Activated CD8-positive, alpha-beta memory T cell treated with anti-CD3 and anti-CD28 coated beads for 4 hours (primary cell): ENCODE measurements around the gene MAGI1.
"Not testable (repeated sequence)": the region's sequence is repeated elsewhere in the genome, so short reads cannot be mapped to it uniquely, and the experiment has no call there.

ENCODE experiments used
- DNase-seq, 2 donors: peaks; one replicate each; pipeline ENCODE4 v3.0.0-alpha.2; 2020; ENCODE audit warnings: low read depth in 2 of 2

Gene MAGI1

DNA sequence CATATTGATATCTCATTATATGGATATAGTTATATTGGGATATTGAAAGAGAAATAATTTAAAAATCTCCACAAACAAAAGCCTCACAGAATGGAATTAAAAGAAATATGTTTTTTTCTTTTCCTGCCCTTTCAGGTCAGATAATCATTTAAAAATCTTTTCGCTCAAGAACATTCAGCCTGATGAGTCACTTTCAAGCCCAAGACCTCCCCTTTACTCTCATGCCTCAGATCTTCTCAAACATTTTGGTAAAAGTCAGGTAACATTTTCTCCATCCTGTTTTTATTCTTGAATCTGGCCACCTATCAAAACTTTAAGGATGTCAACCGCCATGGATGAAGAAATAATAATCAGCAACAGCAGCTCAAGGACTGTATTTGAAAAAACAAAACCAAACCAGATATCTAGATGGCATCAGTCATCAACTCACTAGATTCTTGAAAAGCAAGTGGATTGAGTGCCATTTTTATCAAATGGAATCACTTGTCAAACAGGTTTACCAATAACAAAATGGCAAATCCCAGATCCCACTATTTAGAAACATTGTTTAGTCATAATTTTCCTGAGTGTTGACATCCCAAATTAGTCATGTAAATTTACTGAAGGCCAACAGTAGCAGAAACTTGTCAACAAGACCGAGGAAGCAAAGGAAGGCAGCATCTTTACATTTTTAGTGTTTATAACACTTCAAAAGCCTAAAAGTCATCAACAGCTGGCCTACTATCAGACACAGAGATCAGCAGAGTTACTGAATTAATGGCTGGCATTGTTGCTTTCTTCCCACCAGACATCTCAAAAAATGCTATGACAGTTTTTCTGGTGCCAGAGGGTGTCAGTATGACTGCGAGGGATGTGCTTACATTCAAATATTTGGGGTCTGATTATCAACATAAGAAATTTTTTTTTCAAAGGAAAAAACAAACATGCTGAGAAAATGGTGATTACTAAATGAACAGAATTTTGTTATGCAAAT is 444.7 kb downstream of the MAGI1 start:
- no peak for DNase-seq

DNA sequence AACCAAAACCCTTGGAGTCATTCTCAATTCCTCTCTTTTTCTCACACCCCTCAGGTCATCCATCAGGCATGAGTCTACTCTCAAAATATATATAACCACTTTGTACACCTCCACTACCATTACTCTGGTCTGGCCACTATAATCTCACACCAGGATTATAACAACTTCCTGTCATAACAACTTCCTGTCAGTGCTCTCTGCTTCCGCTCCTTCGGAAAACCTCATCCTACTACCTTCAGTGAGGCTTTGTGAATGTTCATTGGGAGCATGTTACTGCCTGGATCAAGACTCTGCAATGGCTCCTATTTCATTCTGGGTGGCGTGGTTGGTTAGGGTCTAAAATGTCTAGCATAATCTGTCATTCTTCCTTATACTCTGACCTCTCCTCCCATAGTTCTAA is 447.4 kb downstream of the MAGI1 start:
- DNase-seq: no peak

DNA sequence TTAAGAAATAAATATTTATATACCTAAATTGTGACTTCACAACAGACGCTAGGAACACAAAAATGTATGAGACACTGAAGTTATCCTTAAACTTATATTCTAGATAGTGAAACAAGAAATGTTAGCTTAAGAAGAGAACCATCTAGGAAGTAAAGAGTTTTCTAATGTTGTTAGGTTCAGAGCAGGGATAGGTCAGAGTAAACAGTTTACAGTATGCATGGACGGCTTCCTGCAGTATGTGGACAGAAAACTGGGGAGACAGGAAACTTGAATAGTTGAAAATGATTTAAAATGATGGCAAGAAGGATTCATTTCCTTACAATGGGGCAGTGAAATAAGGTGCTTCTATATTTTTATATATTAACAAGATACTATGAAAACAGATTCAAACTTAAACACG is 449.8 kb downstream of the MAGI1 start:
- no peak for DNase-seq

DNA sequence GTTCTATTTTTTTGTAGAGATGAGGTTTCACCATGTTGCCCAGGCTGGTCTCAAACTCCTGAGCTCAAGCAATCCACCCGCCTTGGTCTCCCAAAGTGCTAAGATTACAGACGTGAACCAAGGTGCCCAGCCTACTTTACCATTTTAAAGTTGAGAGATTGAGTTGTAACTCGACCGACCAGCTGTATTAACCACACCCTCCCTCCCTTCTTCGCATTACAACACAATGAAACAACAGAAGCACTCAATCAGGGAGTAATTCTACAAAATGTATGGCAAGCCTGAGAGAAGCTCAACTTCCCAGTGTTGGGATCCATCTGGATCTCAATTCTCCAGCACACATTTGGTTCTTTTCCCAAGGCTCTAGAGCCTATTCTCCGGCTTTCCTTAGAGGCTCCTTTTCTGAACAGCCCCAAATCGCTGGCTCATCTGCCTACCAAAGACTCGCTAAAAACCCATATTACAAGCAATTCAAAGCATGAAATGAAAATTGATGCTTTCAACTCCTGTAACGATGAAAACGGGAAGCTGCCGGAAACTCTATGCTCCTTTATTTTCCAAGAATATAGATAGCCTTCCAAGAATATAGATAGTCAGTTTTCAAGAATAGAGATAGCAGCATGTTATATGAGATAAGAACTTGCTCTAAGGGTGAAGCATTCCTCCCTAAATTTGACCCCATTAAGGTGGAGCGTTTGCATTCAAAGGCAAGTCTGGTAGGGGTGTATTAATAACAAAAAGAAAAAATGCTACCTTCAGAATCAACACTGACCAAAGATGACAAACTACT is 450.9 kb downstream of the MAGI1 start:
- no peak for DNase-seq

DNA sequence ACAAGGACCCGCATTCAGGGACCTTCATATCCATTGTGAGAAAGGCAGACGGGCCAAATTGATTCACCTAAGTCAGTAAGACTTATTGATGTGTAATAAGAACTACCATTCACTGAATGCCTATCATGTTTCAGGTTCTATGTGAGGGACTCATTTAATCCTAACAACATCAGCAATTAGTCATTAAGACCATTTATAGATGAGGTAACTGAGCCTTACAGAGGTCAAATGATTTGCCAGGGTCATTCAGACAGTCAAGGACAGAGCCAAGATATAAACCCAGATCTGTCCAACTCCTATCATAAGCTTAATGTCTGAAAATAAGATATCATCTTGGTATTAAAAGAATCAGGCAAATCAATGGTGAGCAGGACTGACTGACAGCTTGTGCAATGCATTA is 453.8 kb downstream of the MAGI1 start:
- no peak for DNase-seq

DNA sequence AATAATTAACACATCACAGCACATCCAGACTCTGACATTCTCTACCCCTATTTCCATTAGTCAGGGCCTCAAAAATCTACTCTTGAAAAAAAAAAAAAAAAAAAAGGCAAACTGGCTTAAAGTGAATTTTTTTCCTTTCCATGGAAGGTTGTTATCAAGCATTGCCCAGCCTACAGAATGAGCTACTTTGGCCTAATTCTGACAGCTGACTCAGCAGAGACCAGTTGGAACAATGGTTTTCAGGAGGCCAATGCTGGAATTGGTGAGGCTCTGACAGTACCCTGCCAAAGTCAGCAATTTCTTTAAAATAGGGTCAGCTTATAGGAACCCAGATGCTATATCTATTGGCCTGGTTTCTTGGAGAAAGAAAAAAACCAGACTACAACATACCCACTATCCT is 454.7 kb downstream of the MAGI1 start:
- no peak for DNase-seq

DNA sequence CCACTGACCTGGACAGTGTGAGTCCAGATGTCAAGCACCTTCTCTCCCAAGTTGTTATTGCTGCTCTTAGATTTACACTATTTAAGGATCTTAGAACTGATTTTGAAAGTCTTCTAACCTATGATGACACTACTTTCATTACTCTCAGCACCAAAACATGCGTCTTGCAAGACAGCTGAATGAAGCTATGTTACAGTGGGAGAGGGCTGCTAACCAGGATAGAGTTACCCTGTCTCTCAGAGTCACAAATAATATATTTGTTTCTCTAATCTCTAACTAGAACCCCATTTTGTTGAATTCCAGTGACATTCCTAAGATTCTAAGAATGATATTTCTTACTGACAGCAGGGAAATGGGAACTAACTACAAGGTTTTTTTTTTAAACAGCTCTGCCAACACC is 455.5 kb downstream of the MAGI1 start:
- no peak for DNase-seq

DNA sequence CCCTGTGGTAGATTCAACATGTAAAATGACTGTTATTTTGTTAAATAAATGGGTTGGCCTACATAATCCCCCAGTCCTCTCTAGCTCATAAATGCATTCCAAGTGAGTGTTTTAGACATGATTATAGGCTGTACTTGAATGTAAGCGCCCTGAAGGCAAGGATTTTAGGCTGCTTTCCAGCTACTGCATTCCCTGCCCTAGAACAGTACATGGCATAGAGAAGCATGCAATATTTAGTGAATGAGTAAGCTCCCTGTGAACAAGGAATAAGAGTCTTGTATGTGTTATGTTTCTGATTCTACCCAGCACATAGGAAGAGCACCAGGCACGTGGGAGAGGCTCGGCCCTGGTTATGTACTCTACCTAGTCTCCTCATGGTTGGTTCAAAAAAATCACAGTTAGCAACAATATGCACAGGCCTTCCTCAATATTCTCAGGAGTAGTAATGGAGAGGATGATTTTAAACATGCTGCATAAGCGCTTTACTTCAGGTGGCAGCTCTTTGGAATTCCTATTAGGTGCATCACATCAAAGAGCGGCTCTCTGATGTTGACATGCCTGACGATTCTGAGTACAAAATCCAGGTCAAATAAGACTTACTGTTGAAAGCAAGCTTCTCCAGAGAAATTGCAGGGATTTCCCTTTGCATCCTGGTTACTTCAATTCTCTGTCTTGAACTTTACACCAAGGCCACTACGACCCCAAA is 456.6 kb downstream of the MAGI1 start:
- DNase-seq: no peak

DNA sequence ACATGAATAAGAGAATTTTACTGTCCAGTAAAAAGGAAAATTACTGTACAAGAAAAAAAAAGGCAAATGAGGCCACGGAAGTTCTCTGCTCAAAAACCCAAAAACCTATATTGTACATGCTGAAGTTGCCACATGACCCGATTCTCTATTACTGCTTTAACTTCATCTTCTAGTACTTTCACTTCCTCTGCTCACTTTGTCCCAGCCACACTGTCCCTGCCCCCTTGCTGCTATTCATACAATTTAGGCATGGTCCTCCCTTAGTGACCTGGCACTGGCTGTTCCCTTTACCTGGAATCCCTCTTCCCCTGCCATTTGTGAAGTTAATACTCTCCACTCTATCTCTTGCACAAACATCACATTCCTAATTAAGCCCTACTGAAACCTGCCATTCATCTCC is 457.4 kb downstream of the MAGI1 start:
- DNase-seq: no peak

DNA sequence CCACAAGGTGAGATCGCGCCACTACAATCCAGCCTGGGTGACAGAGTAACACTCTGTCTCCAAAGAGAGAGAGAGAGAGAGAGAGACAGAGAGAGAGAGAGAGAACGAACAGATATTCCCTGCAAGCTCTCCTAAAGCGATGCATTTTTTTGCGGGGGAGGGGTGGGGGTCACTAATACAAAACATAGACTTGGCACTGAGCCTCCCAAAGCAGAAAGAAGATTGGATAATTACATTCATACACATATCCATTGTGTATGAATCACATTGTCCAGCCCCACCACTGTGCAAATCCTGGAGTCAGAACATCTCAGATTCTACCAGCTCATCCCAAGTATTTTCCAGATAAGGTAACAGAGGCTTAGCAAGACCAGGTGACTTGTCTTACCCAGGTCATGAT is 459.9 kb downstream of the MAGI1 start:
- no peak for DNase-seq

DNA sequence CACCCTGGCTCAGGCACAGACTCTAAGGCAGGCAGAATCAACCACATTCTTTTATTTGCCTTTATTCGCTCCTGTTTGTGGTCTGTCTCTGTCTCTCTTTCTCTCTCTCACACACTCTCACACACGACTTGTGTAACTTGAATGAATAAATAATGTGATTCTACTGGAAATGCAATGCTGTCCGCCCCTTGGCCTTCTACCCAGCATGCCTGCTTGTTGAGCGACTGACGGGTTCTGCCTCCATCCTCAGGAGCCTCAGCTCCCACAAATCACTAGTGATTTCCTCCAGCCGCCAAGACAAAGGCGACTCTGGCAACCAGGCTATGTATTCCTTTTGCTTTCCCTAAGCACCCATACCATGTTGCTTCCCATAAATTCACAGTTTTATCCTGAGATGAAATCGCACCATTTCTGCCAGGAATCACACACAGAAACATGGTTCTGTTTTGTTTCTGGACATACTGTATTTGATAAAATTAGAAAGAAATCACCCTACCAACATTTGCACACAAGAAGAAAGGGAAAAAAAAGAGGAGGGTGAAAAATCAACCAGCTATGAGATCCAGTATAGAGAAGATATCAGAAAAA is 460.8 kb downstream of the MAGI1 start:
- DNase-seq: no peak

DNA sequence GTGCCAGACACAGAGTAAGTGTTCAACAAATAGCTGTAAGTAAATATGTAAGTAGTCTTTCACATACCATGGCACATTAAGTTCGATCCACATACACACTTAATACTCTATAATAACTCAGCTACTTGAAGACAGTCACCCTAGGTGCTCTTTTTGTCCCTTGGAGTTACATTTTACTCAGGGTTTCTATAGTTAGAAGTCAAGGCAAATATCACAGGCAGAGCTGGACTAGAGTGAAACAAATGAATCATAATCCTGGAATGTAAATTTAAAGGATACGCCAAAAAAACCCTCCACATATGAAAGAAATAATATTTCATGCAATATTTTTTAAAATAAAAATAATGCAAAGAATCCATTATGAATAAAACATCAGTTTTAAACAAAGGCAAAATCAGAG is 461.8 kb downstream of the MAGI1 start:
- DNase-seq: no peak

DNA sequence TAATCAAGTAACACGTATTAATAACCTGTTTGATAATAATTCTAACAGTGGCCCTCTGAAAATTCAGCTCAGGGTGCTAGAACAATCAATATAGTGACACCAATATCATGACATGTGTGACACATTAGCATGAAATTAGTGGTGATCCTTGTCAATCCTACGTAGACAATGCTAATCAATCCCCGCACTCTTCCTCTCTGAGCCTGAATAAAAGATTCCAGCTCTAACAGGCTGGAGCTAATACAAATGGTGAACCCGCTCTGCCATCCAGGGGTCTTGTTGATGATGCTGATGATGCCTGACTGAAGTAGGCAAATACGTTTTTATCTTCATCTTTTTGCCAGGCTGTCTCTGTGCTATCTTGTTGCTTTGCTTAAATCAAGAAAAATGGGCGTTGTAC is 462.5 kb downstream of the MAGI1 start:
- DNase-seq: no peak

DNA sequence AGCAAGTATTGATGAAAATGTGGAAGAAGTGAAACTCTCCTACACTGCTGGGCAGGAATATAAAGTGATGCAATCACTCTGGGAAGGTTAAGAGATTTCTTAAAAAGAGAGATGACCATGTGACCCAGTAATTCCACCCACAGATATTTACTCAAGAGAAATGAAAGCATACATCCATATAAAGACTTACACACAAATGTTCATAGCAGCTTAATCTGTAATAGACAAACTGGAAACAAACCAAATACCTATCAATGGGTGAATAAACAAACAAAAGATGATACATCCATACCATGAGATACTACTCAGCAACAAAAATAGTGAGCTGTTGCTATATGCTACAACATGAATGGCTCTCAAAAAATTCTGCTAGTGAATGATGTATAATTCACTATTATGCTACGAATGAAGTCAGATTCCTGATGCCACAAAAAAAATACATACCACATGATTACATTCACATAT is 463.3 kb downstream of the MAGI1 start:
- DNase-seq: no peak

DNA sequence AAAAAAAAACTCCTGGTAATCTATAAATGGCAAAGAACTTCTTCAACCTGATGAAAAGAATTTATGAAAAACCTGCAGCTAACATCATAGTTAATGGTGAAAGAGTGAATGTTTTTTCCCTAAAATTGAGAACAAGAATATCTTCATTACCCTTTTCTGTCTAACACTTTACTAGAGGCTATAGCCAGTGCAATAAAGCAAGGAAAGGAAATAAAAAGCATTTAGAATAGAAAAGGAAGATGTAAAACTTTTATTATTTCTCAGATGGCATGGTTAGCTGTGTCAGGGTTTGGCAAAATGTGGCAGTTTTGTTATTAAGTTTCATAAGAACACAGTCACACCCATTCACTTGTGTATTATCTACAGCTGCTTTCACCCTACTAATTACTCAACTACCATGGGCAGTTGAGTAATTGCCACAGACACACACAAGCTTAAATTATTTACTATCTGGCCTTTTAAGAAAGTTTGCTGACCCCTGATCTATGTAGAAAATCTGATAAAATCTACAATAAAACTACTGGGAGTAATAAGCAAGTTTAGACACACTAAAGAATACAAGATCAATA is 465.1 kb downstream of the MAGI1 start:
- no peak for DNase-seq

DNA sequence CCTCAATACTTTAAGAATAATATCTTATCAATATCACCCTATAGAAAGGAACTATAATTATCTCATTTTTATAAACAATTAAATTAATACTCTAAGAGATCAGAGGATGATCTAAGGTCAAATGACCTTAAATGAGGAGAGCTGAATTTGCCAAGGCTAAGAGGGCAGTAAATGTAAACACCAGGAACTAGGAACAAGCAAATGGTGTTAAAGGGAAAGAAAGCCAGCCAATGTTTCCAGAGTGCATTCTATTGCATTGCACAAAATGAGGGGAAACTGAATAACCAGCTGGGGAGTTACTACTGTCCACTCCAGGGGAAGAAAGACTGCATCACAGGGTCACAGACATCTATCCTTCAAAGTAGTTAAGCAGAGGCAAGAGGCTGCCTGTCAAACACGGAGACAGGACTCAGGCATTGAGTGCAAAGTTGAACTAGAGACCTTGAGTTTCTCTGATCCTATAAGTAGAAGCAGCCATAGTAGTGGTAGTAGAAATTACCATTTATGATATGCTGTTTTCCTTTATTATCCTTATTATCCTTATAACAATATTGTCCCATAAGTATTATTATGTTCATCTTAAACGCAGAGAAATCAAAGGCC is 466.4 kb downstream of the MAGI1 start:
- DNase-seq: no peak

DNA sequence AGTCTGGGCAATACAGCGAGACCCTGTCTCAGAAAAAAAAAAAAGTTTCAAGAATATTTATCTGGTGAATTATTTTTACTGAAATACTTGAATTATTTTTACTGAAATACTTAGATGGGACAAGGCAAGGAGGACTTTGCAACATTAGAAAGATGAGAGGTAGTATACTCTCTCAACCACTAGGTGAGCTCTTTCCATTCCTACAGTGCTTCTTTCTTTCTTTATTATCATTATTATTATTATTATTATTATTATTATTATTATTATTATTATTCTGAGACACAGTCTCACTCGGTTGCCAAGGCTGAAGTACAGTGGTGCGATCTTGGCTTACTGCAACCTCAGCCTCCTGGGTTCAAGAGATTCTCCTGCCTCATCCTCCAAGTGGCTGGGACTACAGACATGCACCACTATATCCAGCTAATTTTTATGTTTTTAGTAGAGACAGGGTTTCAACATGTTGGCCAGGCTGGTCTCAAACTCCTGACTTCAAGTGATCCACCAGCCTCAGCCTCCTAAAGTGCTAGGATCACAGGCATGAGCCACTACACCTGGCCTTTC is 468.8 kb downstream of the MAGI1 start:
- DNase-seq: no peak

DNA sequence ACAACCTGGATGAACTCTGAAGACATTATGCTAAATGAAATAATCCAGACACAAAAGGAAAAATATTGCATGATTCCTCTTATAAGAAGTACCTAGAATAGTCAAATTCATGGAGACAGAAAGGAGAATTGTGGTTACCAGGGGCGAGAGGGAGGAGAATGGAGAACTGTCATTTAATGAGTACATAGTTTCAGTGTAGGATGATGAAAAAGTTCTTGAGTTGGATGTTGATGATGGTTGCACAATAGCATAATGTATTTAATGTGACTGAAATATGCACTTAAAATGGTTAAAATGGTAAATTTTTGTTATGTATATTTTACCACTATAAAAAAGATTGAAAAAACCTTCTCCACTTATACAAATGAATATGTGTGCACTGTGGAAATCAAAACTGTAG is 469.6 kb downstream of the MAGI1 start:
- no peak for DNase-seq

DNA sequence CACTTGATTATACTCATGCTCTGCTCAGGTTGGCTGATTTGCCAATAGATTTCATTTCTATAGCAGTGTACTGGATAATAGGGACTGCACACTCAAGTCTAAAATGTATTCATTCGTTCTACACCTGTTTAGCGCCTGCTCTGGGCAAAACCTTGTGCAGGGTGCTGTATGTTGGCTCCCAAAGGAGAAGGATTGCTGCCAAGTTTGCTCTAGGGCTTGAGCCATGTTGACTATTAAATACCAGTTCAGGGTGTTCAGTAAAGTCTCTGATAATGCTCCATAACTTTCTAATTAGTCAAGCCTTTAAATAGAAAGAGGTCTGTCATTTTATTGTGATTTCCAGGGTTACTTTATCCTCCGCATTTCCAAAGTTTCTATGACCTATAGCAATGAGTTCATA is 470.2 kb downstream of the MAGI1 start:
- no peak for DNase-seq

DNA sequence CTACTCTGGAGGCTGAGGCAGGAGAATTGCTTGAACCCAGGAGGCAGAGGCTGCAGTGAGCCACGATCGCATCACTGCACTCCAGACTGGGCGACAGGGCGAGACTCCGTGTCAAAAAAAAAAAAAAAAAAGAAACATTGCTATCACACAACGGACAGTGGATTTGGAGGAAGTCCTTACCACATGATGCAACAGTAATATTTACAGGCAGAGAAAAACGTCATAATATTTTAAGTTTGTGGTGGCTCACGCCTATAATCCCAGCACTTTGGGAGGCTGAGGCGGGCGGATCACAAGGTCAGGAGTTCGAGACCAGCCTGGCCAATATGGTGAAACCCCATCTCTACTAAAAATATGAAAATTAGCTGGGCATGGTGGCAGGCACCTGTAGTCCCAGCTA is 473.0 kb downstream of the MAGI1 start:
- not testable (repeated sequence) for DNase-seq

DNA sequence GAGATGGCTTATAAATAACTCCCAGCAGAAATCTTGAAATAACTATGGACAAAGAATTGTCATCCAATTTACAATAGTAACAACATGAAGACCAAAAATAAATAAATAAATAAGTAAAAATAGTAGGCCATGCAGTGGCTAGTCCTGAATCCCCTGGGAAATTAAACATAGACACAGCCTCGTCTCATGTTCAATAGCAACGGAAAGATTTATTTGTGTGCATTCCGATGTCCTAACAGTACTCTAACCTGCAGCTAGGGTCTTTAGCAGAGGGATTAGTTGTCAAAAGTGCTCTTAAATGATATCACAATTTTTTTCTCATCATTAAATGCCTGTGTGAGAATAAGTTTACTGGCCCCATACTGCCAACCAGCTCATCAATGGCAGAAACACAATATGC is 474.2 kb downstream of the MAGI1 start:
- no peak for DNase-seq
